GM19372 (cell line): Measurements from ENCODE around the gene CRYBG1.
A peak's percentile ranks its signal among the peaks of the same experiment; 100 is the strongest.

Experiments
- ATAC-seq: cut with Tn5 transposase; IDR thresholded peaks from one replicate; pipeline ENCODE4 v1.9.1; 2021; ENCODE audit warnings: mild to moderate bottlenecking, low read depth, moderate library complexity; ENCODE audit not compliant: unreplicated experiment

The CRYBG1 gene

DNA sequence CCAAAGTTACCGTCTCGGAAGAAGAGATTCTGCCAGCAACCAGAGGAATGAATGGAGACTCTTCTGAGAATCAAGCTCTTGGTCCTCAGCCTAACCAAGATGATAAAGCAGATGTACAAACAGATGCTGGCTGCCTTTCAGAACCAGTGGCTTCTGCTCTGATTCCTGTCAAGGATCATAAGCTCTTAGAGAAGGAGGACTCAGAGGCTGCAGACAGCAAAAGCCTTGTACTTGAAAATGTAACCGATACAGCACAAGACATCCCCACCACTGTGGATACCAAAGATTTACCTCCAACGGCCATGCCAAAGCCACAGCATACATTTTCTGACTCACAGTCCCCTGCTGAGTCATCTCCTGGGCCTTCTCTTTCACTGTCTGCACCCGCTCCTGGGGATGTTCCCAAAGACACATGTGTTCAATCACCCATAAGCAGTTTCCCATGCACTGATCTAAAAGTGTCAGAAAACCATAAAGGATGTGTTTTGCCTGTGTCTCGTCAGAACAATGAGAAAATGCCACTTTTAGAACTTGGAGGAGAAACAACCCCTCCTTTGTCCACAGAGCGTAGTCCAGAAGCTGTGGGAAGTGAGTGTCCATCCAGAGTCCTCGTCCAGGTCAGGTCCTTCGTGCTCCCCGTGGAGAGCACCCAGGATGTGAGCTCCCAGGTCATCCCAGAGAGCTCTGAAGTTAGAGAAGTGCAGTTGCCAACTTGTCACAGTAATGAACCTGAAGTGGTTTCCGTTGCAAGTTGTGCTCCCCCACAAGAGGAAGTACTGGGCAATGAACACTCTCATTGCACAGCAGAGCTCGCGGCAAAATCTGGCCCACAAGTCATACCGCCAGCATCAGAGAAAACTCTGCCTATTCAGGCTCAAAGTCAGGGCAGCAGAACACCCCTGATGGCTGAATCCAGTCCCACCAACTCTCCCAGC is 159.2 kb downstream of the CRYBG1 start:
- ATAC-seq = peak; percentile 49

DNA sequence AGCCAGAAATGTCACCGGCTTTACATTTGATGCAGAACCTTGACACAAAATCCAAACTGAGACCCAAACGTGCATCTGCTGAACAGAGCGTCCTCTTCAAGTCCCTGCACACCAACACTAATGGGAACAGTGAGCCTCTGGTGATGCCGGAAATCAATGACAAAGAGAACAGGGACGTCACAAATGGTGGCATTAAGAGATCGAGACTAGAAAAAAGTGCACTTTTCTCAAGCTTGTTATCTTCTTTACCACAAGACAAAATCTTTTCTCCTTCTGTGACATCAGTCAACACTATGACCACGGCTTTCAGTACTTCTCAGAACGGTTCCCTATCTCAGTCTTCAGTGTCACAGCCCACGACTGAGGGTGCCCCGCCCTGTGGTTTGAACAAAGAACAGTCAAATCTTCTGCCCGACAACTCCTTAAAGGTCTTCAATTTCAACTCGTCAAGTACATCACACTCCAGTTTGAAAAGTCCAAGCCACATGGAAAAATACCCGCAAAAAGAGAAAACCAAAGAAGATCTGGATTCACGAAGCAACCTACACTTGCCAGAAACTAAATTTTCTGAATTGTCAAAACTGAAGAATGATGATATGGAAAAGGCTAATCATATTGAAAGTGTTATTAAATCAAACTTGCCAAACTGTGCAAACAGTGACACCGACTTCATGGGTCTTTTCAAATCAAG is 160.3 kb downstream of the CRYBG1 start:
- peak; percentile 58 for ATAC-seq

DNA sequence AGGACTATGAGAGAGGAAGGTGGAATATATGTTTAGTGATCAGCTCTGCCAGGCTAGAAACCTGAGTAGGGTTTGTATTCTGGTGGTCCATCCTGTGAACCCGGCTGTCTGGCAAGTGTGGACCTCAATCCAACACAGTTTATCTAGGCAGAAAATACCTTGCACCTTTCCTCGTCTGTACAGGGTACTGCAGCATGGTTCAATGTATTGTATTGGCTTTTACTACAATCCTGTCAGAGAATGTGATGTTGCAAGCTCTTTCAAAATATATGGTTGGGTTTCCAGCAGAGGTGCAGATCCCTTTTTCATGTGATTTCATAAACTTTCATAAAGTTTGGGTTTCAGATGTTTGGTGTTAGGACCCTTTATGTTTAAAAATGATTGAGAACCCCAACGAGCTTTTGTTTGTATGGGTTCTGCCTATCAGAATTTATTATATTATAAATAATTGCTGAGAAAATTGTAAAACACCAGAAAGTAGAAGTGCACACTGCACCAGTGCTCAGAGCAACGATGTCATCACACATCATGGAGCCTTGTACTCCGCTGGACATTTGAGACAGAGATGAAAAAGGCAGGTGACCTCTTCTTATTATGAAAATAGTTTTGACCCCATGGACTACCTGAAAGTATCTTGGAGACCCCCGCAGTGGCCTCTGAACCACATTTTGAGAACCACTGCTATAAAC is 162.2 kb downstream of the CRYBG1 start:
- no peak for ATAC-seq

DNA sequence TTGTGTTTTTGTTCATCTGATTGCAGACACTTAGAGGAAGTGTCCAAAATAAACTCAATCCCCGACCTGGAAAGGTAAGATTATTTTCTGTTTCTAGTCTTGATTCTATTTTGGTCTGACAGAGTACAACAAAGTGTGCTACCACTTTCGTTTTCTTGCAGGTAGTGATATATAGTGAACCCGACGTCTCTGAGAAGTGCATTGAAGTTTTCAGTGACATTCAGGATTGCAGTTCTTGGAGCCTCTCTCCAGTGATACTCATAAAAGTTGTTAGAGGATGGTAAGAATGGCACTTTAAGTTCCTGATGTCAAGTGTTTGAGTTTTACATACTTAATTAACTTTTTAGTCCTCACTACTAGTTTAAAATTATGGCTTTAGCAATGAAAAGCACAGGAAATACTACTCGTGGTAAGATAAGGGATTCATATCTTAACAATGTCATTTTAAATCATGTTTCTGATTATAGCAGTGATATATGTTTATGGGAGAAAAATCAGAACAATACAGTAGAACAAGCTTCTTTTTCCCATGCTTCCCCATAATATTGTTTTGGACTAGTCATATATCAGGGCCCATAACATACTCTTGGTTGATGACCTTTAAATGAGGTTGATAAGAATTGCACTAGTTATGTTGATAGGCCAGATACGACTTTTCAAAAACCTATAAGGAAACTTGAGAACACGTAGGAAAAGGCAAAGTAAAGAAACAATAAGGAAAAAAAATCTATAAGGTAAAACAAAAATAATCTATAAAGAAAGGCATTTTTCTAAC is 164.8 kb downstream of the CRYBG1 start:
- peak; percentile 43 for ATAC-seq

DNA sequence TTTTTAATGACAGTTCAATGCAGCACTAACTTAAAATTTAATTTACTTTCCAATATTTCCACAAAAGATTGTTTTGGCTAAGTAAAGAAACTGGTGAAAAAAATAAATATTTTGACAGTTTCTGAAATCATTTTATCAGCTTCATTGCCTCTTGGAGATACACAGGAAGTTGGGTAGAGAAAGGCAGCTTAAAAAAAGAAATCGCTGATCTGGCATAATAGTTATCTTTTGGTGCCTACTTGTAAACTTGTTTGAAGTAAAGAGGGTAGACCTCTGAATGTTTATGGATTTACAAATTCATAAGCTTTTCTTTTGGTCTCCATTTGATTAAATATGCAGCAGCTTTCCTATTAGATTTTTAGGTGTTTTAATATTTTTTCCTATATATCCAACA is 165.4 kb downstream of the CRYBG1 start:
- ATAC-seq = no peak

DNA sequence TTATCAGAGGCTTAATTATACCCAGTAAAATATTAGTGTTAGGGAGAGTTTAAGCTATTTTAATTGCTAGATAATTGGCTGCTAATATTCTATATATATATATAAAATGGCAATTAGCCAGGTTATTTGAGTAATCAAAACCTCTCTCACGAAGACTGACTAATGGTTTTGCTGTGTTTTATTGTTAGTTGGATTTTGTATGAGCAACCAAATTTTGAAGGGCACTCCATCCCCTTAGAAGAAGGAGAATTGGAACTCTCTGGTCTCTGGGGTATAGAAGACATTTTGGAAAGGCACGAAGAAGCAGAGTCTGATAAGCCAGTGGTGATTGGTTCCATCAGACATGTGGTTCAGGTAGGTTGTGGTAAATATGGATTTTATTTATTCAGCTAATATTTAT is 166.6 kb downstream of the CRYBG1 start:
- ATAC-seq = no peak

DNA sequence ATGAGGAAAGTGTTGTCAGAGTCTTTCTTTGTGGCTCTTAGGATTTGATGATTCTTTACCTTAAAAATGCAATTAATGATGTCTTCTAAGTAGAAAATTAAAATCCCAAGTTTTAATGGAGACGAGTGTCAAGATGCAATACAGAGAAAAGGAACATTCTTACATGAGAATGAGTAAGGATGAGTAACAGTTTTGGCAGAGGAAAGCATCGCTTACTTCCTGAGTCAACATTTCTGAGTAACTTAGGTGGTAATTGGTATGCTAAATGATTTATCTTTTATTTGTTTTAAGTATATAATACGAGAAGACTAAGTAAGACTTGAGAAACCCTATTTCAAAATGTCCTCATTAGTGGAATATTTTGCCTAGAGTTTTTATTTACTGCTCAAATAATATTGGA is 167.5 kb downstream of the CRYBG1 start:
- ATAC-seq = no peak

DNA sequence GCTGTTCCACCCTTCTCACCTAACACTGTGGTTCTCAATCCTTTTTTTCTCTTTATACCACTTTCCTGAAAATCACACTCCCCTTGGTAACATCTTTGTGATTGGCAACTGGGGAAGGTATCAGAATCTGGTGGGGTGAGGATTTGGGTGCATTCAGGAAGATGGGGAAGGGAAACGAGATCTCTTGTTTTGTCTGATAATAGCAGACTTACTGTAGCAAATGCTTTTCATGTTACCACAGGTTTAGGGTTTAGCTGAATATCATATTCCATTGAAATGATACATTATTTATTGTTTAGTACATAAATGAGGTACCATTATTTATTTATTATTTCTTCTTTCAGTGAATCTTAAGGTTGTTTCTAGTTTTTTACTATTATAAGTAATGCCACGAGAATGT is 168.0 kb downstream of the CRYBG1 start:
- ATAC-seq = no peak

DNA sequence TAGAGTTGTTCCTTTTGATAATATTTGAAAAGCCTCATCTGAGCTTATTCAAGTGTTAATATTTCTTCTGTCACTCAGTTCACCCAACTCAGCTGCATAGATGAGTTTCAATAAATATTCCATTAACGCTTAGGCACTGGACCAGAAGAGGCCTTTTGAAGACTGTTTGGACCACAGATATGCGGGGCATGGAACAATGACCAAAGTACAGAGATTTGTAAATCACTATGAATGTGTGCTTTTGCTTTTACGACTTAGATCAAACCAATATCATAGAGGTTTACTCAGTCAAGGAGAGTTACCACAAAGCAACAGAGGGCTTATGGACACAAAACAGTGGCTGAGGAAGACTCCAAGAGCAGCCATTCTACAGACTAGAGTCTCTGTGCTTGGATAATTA is 168.9 kb downstream of the CRYBG1 start:
- no peak for ATAC-seq

DNA sequence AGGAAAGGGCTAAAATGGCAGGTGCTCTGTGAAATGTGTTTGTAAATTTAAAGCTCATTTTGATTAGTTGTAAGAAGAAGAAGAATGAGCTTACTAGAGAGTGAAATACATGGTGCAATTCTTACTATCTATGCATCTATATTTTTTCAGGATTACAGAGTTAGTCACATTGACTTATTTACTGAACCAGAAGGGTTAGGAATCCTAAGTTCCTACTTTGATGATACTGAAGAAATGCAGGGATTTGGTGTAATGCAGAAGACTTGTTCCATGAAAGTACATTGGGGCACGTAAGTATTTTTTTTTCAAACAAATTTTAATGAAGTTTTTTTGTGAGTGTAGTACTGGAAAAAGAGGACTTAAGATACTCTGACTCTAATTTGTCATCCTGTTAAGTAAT is 169.5 kb downstream of the CRYBG1 start:
- no peak for ATAC-seq

DNA sequence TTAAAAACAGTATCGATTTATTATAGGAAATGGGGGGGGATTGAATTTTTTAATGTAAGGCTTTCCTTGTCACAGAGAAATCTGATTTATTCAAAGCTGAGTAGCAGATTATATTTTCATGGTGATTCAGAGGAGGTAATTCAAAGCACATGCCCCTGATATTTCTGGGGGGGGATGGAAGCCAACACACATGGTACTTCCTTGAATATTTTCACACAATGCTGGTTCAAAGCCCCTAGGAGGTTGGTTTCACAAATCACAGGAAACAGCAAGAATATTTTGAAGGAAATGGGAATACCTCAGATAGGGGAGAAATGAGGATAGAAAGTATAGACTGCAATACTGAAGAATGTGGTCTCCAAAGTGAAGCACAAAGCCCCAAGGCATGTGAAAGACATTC is 170.0 kb downstream of the CRYBG1 start:
- ATAC-seq = no peak

DNA sequence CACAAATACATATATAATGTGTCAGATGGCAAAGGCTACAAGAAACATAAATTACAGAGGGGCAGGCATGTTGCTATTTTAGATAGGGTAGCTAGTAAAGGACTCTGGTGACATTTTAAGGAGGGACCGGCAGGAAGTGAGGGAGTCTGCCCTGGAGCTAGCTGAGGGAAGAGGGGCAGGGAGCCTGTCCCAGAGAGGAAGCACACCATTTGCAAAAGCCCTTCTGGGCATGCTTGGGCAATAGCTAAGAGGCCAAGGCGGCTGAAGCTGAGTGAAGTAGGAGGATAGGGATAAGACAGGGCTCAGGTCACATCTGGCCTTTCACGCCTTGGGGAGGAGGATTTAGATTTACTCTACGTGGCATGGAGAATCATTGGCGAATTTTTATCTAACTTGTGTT is 172.5 kb downstream of the CRYBG1 start:
- no peak for ATAC-seq

DNA sequence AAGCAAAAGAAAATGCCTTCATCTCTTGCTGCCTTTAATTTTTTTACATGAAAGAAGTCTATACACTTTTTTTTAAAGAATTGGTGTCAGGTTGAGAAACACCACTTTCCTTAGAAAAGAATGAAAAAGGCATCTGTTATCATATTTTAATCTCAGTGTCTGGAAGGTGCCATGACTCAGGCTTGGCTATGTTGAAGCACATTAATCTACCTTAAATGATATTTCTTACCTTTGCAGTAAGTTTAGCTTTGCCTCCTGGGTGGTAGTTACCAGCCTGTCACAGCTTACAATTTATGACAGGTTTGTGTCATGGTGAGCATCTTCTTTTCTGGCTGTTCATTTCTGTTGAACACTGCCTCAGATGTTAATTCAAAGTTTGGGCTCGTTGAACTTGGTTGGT is 173.5 kb downstream of the CRYBG1 start:
- no peak for ATAC-seq

DNA sequence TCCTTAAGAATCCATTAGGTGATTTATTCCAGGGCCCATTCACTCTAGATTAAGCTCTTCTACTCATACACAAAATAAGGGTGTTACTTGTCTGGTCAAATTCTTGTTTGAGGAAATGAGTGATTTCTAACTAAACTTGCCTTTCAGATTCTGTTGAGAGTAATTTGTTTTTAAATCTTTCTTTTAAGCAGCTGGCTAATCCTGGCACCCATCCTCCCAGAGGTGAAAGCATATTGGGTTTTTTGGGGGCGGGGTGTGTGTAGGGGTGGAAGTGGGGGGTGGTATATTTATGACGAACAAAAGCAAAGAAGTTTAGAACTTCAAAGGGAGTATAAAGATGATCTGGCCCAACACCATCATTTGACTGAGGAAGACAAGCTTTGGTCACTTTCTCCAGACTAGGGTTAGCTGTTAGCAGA is 174.1 kb downstream of the CRYBG1 start:
- ATAC-seq = no peak

DNA sequence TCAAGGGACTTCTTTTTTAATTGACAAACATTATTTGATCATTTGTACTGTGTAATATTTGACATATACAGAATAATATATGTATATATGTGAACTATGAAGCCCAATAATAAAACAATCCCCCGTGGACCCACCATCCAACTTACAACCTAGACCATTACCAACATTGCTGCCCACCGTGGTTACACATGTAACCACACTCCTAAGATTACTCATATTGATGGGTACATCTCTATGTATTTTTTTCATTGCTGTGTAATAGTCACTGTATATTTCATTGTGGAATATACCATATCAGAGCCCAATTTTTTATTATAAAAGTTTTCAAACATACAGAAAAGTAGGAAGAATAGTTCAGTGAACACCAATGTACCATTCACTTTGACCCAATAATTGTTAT is 174.5 kb downstream of the CRYBG1 start:
- no peak for ATAC-seq

DNA sequence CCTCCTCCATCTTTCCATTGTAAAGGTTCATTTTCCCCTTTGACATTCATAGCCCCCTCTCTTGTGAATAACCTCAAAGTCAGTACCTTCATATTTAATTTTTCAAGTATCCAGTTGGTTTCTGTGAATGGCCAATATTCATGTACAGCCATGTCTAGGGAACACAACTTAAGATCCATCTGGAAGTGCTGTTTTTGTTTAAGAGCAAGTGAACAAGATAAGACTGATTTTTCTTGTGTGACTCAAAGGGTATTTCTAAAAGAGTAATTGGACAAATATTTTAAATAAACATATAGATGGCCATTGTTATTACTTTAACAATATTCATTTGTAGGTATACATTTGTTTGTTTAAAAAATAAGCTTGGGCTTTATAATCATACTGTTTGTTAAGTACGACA is 175.8 kb downstream of the CRYBG1 start:
- no peak for ATAC-seq

DNA sequence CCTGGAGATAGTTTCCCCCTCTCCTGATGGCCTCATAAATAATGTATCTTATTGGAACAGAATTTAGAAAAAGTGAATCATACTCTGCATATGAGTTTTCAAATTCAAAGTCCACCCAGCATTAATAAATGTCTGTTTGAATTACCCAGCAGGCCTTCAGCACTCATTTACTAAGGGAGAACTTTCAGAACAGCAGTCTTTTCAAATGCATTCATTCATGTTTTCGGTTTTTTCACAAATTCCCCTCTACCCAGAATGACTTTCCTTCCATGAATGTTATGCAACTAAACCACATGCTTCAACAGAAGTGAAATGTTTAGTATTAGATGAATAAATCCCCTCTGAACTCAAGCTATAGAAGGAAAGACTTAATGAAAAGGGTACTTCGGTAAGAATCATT is 176.3 kb downstream of the CRYBG1 start:
- no peak for ATAC-seq

DNA sequence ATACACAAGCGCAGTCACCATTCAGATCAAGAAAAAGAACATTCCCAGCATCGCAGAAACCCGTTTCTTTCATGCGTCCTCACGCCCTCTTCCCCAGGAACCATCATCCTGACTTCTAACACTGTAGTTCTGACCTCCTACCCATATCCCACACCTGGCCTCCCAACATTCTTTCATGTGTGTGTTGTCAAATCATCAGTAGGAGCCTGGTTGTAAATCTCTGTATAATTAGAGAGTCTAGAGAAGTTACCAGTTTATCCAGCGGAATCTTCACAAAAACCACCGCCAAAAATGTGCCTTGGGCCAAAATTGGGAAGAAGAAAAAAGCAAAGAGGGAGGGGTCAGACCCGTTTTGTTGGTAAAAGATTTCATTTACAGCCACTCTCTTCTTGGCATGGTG is 177.1 kb downstream of the CRYBG1 start:
- no peak for ATAC-seq

DNA sequence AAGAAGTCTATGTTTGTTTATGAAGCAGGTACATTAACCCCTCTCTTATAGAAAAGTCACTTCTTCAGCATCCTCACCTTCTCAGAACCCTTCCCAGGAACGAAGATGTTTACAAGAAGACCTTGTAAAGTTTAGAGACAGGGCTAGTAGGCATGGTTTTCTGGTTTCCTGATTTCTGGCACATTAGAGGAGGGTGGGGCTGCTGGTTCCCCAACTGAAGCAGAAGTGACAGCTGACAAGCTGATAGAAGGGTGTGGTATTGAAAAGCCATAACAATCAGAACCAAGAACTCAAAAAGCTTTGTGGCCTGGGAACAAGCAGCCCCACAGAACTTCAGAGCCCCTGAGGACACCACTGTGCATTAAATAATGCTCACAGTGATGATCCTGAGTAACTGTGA is 177.6 kb downstream of the CRYBG1 start:
- no peak for ATAC-seq

DNA sequence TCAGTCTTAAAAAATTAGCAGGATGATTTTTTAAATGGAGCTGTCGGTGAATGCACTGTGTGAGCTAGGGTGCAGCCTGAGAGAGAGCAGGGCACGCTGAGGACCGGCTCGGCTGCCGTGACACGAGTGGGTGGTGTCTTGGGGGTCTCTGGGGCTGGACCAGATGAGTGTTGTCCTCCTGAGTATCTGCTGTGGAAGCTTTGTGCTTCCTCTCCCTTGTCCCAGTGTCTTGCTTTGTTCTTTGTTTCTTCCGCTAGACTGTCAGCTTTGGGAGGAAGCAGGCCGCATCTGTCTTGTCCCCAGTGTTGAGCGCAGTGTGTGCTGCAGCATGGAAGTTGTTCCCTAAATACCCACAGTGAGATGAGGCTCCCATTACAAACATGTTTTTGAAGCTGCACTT is 179.4 kb downstream of the CRYBG1 start:
- ATAC-seq = no peak

DNA sequence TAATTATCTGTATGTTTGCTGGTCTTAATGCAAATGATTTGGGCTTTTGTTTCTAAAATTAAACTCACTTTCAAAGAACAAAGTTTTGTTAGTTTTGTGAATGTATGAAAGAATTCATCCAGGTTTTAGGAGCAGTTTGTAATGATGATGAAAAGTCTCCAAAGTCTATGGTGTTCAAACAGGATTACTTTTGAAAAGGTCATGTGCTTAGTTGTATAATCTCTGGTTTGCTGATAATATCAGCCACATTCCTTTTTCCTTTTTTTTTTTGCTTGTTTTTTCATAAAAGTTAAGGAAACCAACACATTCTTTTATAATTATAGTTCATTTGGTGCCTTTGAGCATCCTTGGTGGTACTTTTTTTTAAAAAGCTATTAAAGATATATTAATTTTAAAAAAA is 179.9 kb downstream of the CRYBG1 start:
- ATAC-seq = no peak
